GM19328 (cell line): Measurements from ENCODE around the gene UXS1.

Experiments
- ATAC-seq: cut with Tn5 transposase; IDR thresholded peaks from one replicate; pipeline ENCODE4 v1.9.1; 2021; ENCODE audit warnings: mild to moderate bottlenecking, moderate library complexity; ENCODE audit not compliant: unreplicated experiment

Gene UXS1

GRCh38 chr2:106054880-106055655 lies 139.0 kb downstream of the UXS1 start:
- ATAC-seq = no peak

DNA sequence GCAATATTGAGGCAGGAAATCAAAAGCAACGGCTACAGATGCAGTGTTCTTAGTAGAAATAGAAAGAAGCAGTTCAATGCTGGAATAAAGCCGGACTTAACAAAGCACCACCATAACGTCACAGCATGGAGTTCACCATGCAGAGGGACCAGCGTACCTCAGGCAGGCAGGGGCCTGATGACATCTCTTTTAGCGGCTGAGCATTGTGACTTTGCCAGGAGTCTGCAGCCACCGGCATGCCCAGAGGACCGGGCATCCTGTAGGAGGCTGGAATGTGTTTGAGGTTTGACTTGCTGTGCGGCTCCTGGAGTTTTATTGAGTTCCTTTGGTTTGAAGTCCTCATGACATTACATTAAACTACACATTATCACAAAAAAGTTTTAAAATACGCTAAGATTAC lies 139.8 kb downstream of the UXS1 start:
- no peak for ATAC-seq

- ATAC-seq = no peak
Measured at GRCh38 chr2:106053581-106053980, 140.5 kb downstream of the UXS1 start.

GRCh38 chr2:106053116-106053515 lies 141.0 kb downstream of the UXS1 start:
- no peak for ATAC-seq

DNA sequence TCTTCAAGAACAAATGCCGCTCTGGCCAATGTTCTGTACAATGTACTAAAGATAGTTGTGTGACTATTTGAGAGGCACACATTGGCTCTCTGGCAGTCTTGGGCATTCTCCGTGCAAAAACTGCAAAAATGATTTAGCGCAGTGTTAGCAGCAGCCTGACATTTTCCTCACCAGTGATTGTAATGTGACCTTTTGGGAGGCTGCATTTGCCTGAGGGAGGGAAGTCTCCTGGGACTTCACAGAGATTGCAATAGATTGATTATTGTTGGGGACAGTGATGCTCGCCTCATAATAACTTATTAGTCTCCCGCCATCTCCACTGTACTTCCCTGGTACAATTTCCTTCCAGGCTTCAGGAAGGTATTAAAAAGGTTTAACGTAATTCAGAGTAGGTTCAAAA lies 149.2 kb downstream of the UXS1 start:
- no peak for ATAC-seq

DNA sequence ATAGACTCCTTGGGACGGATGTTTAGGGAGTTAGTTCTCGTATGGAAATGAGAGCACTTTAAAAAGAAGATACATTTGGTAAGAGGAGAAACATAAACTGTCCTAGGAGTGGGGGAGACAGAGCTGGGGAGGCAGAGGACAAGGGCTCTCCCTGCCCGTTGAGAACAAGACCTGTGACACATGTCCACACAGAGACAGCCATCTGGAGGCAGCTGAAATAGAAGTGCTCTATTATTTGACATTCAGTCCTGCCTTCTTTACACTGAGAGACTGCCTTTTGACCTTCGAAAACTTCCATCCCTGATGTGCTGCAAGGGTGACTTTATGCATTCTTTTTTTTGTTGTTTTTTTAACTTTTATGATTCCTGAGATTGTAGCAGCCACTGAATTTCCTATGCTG lies 150.1 kb downstream of the UXS1 start:
- no peak for ATAC-seq
